Endometrial microvascular endothelial cells (primary cell): ENCODE results near the gene AKT1S1. TPM values are rescaled to one million over a fixed set of nuclear protein-coding genes. Genes with fewer than 3 reads are reported as not detected.

Experiments used
- in situ Hi-C: cut with HindIII; loops from 2 replicates; pipeline ENCODE4 v1.10.0; 2017; ENCODE audit warnings: low sequenced_read_pairs, low pct_unique_long_range_greater_than_20kb; ENCODE audit errors: inconsistent ontology term
- total RNA-seq: library from RNA; depleted of rRNA; stranded (reverse); fragments of >200 nt; gene quantifications from one replicate; pipeline ENCODE4 v1.2.3, GENCODE V29; 2015; ENCODE audit errors: inconsistent ontology term

The AKT1S1 gene
- total RNA-seq, 1 donor from 2014 or later = 23.1 TPM

DNA sequence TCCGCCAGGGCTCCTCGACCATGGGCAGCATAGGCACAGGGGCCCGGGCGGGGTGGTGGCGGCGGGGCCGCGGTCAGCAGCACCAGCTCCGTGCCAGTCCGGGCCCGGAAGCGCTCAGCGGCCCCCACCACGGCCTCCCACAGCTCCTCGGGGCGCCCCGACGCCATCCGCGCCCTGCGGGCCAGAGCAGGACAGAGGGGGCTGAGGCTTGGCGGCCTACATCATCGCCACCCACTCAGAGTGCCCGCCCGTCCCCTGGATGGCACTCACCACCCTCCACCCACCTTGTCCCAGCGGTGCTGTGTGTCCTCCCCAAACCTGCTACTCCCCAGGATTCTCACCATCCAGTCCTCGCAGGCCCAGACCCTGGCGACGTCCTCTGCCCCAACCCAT, 4.0 kb downstream of the AKT1S1 start:
- in situ Hi-C loops = no loop called here

DNA sequence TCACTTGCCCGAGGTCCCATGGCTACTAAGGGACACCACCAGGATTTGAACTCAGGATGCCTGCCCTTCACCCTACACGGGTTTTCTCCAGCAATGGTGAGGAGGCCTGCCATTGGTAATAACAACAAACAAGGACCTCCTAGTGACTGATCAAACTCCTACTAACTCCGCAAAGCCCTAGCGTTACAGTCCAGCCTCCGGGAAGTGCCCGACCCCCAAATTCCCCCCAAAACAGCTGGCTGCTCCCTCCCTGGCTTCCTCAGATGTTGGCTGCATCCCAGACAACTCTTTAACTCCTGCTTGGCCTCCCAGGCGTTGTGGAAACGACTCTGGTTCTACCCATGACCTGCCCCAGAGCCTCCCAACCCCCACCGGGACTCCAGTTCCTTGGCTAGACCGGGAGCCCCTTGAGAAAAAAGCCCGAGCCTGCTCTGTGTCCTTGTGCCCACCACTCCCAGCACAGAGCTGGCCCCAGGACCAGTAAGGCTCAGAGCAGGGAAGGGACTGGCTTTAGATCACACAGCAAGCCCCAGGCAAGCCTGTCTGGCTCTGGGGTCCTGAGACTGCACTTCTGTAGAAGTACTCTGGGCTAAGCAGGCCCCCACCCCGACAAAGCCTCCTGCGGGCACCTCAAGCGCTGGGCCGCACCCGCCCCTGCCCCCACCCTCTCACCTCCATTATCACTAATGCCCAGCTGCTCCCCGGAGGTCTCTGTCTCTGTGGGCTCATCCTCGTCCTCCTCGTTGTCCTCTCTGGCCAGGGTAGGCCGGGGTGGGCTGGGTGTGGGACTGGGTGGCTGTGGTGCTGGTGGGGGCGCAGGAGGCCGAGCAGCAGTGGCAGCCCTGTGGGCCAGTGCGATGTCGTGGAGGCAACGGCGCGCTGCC, 4.7 kb downstream of the AKT1S1 start:
- in situ Hi-C loops = no loop called here

DNA sequence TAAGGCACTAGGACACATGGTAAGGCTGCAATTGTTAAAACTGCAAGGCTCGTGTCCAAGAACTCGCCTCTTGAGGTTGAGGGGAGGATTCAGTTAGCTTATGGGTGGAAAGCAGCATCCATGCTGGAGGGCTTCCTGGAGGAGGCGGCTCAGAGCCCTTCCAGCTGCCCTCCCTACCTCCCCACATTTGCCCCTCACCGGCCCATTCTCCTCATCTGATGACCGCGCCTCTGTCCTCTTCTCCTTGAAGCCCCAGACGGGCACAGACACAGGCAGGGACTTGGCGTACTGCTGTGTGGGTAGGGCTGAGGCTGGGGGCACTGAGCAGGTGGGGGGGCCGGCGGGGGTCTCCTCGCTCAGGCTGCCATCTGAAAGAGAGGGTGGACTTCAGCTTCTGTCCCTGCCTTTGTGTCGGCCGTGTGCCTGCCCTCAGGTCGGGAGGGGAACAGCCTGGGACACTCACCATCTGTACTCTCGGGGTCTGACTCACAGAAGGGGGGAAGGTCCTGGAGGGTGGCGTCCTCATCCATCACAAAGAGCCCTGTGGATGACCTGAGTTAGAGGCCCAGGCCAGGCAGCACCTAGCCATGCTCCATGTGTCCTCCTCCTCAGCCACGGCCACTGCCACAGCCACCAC, 5.7 kb downstream of the AKT1S1 start:
- in situ Hi-C loops = no loop called here

GRCh38 chr19:49870309-49870901, 6.8 kb downstream of the AKT1S1 start:
- in situ Hi-C loops = no loop called here

DNA sequence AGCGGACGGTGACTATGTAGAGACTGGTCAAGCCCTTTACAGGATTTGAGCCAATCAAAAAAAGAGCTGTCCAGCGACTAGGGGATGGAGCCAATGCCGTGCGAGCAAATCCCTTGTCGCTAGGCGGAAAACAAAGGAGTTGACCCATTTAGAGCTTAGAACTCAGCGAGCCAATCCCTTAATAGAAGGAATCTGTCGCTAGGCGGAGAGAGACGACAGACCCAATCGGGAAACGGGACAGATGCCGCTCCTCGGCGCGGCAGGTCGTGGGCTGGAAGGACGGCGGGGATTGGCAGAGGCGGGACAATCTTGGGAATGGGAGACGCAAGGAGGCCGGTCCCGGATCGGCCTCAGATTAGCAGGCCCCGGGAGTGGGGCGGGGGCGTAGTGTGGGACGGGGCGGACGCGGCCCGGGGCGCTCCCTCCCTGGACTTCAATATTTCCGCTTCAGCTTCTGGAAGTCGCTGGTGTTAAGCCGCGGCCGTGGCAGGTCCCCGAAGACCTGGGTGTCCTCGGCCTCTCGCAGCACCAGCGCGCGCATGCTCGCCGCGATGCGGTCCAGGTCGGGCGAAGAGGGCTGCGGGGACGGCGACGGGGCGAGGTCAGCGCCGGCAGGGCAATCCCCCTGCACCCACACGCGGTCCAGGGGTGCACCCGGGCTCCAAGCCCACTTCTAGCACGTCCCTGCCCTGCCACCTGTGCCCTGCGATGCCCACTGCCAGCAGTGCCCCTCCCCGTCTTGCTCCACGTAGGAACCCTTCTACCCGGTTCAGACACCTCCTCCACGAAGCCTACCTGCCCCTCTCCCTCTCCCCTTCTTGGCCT, 7.5 kb downstream of the AKT1S1 start:
- in situ Hi-C loops = no loop called here

- in situ Hi-C loops = no loop called here
These were observed 8.1 kb downstream of the AKT1S1 start for GRCh38 chr19:49869009-49869483.

DNA sequence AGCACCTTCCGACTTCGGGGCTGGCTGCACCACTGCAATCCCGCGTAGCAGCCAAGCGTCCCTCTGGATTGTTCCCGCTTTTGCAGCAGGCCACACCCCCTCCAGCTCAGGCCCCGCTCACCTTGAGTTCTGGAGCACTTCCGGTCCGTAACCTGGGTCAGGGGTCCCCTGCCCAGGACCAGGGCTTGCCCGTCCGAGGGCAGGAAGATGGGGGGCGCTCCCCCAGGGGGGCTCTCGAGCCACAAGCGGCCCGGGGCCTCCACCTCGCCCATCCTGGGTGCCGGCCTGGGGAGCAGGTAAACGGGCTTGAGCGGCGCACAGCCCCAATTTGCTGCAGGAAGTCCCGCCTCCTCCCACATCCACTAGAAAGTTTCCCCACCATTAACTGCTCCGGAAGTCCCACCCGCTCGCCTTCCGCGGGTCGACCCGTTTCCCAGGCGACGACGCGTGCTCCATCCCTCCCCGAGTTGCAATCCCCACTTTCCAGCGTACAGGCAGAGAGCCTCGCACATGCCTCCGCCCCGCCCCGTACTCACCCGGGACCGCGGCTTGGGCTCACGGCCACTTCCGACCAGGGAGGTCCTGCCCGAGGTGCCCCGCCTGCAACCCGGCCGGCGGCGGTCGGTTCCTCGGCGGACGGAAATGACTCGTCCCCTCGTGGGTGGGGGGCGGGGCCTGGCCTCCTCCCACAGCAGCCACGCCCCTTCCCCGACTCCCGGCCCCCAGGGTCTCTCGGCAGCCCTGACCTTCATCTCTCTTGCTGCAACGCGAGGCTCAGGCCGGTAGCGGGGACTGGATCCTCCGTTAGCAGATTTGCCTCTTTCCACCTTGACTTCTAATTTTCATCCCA, 10.0 kb downstream of the AKT1S1 start, which contains the start of gene PNKP:
Gene PNKP, minus strand, starts transcription at position 644 of the 850 bp plus-strand sequence. Its CDS starts 372 bp downstream, at position 272.
- in situ Hi-C loops = no loop called here

DNA sequence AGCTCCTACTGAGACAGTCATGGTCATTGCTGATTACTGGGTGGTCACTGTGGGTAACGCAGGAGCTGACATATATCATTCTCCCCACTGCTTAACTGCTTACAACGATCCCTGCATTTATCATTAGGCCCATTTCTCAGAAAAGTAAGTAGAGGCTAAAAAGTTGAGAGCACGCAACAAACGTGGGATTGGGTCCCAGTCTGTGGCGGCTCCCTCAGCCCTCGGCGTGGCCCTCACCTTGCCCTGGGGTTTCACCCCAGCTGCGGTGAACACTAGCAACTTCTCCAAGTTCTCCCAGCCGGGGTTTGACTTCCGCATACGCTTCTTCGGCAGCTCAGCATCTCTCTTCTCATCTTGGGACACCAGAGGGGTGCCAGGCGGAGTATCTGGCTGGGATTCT, 12.3 kb downstream of the AKT1S1 start:
- in situ Hi-C loops = no loop called here

DNA sequence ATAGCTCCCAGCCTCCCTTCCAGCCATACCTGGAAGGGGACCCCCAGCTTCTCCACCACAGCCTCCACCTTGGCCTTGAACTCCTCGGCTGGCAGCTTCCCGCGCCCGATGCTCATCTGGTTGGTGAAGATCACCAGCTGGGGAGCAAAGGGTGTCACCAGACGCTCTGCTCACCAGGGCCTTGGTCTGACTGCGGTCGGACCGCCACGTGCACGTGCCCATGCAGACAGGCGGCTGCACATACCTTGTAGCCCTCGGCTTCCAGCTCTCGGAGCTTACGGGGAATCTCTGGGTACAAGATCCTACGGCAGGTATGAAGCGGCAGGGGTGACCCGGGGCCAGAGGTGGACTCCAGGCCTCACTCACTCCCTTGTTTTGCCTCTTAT, 13.2 kb downstream of the AKT1S1 start:
- in situ Hi-C loops = no loop called here

DNA sequence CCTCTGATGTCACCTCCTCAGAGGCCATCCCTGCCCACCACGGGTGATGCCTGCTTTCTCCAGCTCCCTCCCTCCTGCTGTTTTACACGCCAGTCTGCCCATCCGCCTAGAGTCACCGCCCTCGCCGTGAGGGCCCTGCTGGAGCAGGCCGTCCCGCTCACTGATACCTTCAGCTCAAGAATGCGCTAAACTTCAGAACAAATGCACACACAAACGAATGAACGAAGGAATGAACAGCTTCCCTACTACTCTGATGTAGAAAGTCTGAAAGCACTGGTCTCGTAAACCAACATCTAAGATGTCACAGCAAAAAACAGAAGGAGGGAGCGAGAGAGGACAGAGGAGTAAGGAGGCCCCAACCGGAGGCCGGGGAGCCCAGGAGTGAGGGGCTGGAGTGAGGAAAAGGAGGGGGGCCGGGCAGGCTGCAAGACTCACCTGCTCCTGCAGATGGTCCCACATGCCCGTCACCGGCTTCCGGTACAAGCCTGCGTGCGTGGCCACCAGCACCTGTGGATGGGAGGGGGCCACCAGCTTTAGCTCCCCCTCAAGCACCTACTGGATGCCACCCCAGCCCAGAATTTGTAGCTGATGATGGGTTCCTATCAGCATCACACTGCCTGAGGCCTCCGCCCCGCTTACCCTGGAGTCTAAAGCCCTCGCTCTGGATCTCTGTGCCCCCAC, 13.8 kb downstream of the AKT1S1 start:
- in situ Hi-C loops = no loop called here

DNA sequence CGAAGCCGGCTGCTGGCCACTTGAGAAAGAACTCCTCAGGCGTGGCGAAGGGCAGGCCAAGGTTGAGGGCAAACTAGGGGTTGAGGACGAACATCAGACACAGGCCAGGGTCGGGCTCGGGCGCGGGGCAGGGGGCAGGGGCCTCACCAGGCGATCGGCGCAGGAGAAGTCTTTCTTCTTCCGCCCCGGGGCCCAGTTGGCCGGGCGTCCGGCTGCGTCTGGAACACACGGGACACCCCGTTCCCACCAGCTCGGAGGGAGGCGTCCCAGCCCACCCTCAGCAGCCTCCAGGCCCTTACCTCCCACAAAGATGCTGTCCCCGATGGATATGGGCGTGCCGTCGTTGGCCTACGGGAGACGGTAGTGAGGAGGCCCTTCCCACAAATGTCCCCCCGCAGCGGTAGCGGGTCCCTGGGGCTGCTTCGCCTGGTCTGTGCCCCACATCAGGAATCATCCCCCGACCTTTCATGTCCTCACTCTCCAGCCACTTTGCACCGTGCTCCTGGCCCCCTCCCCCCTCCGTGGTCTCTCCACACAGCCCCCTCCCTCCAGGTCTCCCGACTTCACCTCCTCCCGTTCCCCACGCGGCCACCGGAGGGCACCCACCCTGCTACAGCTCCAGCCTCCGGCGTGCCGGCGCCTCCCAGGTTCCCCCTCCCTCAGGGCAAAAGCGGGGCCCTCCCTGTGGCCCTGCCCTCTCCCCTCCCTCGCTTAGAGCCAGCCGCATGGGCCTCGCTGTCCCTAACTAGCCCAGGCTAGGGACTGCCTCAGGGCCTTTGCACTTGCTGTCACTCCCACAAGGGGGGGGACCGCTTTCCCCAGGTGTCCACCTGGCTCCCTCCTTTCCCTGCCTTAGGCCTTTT, 14.5 kb downstream of the AKT1S1 start:
- in situ Hi-C loops = no loop called here

GRCh38 chr19:49861541-49862378, 15.4 kb downstream of the AKT1S1 start:
- in situ Hi-C loops = no loop called here

- in situ Hi-C loops = no loop called here
These were observed 16.0 kb downstream of the AKT1S1 start for GRCh38 chr19:49861107-49861506.

DNA sequence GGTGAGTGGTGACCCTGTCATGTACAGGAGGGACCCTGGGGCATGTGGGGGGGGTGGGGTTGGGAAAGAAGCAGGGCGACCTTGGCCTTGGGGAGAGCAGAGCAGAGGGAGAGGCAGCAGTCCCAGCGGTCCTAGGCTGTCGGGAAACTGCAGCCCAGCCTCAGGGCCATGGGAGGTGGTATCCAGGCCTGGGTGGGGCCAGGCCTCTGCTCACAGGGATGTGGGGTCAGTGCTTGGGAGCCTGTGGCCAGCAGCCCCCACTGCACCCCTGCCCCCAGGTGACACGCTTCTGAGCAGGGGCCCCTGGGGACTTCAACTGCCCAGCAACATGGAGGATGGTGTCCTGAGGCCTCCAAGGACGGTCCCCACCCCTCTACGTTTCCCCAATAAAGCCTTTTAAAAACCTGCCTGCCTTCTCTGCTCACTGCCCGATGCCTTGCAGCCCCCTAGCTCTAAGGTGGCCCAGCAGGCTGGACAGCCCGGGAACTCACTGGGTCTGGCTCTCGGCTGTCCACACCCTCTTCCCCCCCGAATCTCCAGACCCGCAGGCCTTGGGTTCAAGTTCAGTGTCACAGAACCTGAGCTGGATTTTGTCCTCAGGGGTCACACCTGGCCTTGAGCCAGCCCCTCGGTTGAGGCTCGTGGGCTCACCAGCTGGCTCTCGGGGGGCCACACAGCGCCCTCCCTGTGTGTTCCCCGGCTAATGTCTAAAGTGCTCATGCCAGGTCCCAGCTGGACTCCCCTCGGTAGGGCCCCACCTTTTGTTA, 16.6 kb downstream of the AKT1S1 start:
- in situ Hi-C loops = no loop called here

DNA sequence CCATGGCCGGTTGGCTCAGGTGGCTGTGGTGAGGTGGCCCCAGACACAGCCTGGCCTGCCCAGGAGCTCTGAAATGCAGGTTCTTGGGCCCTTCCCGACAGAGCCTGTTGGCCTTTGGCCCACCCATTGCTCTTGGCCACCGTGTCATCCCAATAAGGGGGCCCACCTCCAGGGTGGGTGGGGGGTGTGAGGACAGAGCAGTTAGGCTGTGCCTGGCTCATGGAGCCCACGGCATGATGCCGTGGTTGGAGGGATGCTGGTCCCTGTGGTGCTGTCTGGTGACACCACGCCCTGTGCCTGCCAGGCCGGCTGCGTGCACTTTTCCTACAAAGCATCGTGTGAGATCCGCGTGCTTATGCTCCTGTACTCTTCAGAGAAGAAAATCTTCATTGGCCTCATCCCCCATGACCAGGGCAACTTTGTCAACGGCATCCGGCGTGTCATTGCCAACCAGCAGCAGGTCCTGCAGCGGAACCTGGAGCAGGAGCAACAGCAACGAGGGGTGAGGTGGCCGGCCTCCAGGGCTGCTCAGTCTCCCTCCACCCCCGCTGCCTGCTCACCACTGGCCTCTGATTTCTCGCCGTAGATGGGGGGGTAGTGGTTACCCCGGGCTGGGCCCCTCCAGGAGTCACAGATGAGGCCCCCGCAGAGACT, 17.3 kb downstream of the AKT1S1 start:
- in situ Hi-C loops = no loop called here
